Gastroesophageal sphincter (tissue), 4 donors: ENCODE results near the gene KRTAP22-1. TPM values are rescaled to one million over a fixed set of nuclear protein-coding genes. Genes with fewer than 3 reads are reported as not detected.

ENCODE experiments used
- ATAC-seq: fragments of 150-250 bp; one replicate; pipeline ENCODE4 v1.9.1; 2016; ENCODE audit warnings: mild to moderate bottlenecking, moderate library complexity
- H3K27ac ChIP-seq, 4 donors: fragments of 200-600 bp; sonication (generic) in 3 of 4; 1 replicate in 3 of 4; 2 replicates in 1 of 4; pipeline ENCODE4 v1.5.1; 2016 to 2019
- H3K27me3 ChIP-seq: fragments of 200-600 bp; sonication (generic); one replicate; pipeline ENCODE4 v1.5.1; 2019
- H3K36me3 ChIP-seq, 2 donors: fragments of 200-600 bp; sonication (generic); one replicate each; pipeline ENCODE4 v1.5.1; 2019; ENCODE audit warnings: control low read depth in 1 of 2
- H3K4me1 ChIP-seq, 3 donors: fragments of 200-600 bp; sonication (generic); 1 replicate in 2 of 3; 2 replicates in 1 of 3; pipeline ENCODE4 v1.5.1; 2016 to 2019; ENCODE audit warnings: control low read depth in 2 of 3
- H3K4me3 ChIP-seq, 2 donors: fragments of 200-600 bp; sonication (generic); one replicate each; pipeline ENCODE4 v1.5.1; 2019; ENCODE audit warnings: mild to moderate bottlenecking in 1 of 2, moderate library complexity in 1 of 2
- H3K9me3 ChIP-seq, 3 donors: fragments of 200-600 bp; sonication (generic); one replicate each; pipeline ENCODE4 v1.5.1; 2017 to 2019; ENCODE audit warnings: control low read depth in 2 of 3
- CTCF ChIP-seq, 4 experiments: fragments of 200-600 bp in 2 of 4; fragments of 450-650 bp in 2 of 4; sonication (generic) in 1 of 4; IDR thresholded peaks; one replicate each; pipeline ENCODE4 v1.5.1; 2017 to 2019; ENCODE audit warnings: antibody characterized with exemption in 4 of 4, mild to moderate bottlenecking in 2 of 4, moderate library complexity in 2 of 4
- EP300 ChIP-seq: sonication (generic); formaldehyde crosslinking; IDR thresholded peaks from one replicate; pipeline ENCODE4 v1.6.1; 2017; ENCODE audit warnings: antibody characterized with exemption, mild to moderate bottlenecking
- POLR2A ChIP-seq, 2 donors: fragments of 450-650 bp; IDR thresholded peaks; one replicate each; pipeline ENCODE4 v1.6.1; 2017; ENCODE audit warnings: antibody characterized with exemption in 2 of 2, mild to moderate bottlenecking in 2 of 2, moderate library complexity in 1 of 2
- POLR2AphosphoS5 ChIP-seq: sonication (generic); formaldehyde crosslinking; IDR thresholded peaks from one replicate; pipeline ENCODE4 v1.6.1; 2017; ENCODE audit warnings: antibody characterized with exemption
- WGBS, 2 donors: methylation state at CpG; one replicate each; pipeline ENCODE4 v1.1.5; 2018; ENCODE audit warnings: low coverage in 1 of 2; 5-methylcytosine and 5-hydroxymethylcytosine counted together
- total RNA-seq, 4 donors: library from RNA; depleted of rRNA; stranded (reverse); fragments of >200 nt; gene quantifications; one replicate each; pipeline ENCODE4 v1.1.0, GENCODE V29; 2016

The KRTAP22-1 gene
- total RNA-seq, 4 donors from 2014 or later: not detected

DNA sequence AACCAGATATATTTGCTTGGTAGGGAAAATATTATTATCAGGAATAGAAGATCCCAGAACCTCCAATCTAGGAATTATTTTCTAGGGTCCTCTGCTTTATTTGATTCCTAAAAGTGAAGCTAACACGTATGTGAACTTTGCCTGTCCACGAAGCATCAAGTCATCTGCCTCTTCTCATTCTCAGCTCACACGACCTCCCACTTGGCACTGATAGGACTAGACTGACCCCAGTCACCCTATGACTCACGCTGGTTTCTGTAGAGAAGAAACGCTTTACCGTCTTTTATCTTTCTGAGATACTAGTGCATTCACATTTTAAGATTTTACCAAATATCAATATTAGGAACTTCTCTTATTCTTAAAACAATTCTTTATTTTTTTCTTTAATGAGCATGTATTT lies 37.8 kb upstream of the KRTAP22-1 start:
- 38 to 46% methylated on average over 5 to 6 of the region's 6 CpGs for WGBS, 2 donors
- Histone ChIP-seq H3K4me3 (no peak overlapping the region), H3K9me3 (no peaks in the 10 kb centered on the region), H3K4me1 (no peaks in the 10 kb centered on the region), H3K36me3 (no peaks in the 10 kb centered on the region), H3K27ac (no peak overlapping the region), H3K27me3 (no peaks in the 10 kb centered on the region)
- no peak for TF ChIP-seq POLR2AphosphoS5
- TF ChIP-seq POLR2A (IDR thresholded peaks at IDR 0.05): no peak
- no peak for TF ChIP-seq EP300
- no peak for TF ChIP-seq CTCF (IDR thresholded peaks at IDR 0.05)
- ATAC-seq: no peak

DNA sequence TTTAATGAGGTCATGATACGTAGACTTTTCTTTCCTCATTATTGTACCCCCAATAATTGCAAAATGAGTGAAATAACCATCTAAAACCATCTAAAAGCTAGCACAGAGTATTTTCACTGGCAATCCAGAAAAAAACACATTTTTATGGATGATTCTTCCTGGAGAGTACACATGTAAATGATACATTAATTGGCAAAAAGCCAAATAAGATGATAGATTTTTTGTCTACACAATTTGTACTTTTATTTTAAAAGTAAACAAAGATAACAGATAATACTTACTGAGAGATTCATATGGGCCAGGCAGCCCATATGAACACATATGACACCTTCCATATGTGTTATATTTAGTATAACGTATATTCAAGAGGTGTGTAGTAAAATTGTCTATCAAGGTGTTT lies 37.3 kb upstream of the KRTAP22-1 start:
- ATAC-seq: no peak
- 63 to 83% methylated on average over 2 of the region's 2 CpGs for WGBS, 2 donors
- TF ChIP-seq CTCF (IDR thresholded peaks at IDR 0.05) (no peak), EP300 (no peak), POLR2A (IDR thresholded peaks at IDR 0.05) (no peak), POLR2AphosphoS5 (no peak)
- Histone ChIP-seq H3K27ac (no peak overlapping the region), H3K4me1 (no peaks in the 10 kb centered on the region), H3K36me3 (no peaks in the 10 kb centered on the region), H3K4me3 (no peak overlapping the region), H3K9me3 (no peaks in the 10 kb centered on the region), H3K27me3 (no peaks in the 10 kb centered on the region)

DNA sequence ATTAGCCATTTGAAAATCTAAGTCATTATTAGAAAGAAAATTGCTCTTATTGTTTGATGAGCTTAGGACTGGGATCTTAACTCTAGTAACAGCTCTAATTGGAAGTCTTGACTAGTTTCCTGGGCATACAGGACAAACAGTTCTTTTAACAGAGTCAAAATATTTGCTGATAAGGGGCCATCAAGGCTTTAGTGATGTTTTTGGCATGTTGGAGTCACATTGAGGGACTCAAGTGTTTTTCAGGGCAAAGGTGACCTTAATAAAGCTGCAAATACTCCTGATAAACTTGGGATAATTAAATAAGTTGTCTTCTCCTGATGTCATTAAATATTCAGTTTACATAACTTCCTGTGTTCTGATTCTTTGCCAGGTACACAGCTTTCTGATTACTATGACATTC lies 33.3 kb upstream of the KRTAP22-1 start:
- no peak overlapping the region for H3K4me3 ChIP-seq
- no peaks in the 10 kb centered on the region for H3K9me3 ChIP-seq
- TF ChIP-seq CTCF (IDR thresholded peaks at IDR 0.05) (no peak), EP300 (no peak), POLR2A (IDR thresholded peaks at IDR 0.05) (no peak), POLR2AphosphoS5 (no peak)
- H3K27me3 ChIP-seq: no peaks in the 10 kb centered on the region
- H3K4me1 ChIP-seq: no peaks in the 10 kb centered on the region
- no peak overlapping the region for H3K27ac ChIP-seq
- no peaks in the 10 kb centered on the region for H3K36me3 ChIP-seq
- ATAC-seq: no peak

GRCh38 chr21:30577766-30578165 lies 23.1 kb upstream of the KRTAP22-1 start:
- Histone ChIP-seq H3K27ac (no peak overlapping the region), H3K4me1 (no peaks in the 10 kb centered on the region), H3K27me3 (no peaks in the 10 kb centered on the region), H3K9me3 (no peaks in the 10 kb centered on the region), H3K36me3 (no peaks in the 10 kb centered on the region), H3K4me3 (no peak overlapping the region)
- no peak for ATAC-seq
- TF ChIP-seq POLR2AphosphoS5 (no peak), CTCF (IDR thresholded peaks at IDR 0.05) (no peak), EP300 (no peak), POLR2A (IDR thresholded peaks at IDR 0.05) (no peak)

DNA sequence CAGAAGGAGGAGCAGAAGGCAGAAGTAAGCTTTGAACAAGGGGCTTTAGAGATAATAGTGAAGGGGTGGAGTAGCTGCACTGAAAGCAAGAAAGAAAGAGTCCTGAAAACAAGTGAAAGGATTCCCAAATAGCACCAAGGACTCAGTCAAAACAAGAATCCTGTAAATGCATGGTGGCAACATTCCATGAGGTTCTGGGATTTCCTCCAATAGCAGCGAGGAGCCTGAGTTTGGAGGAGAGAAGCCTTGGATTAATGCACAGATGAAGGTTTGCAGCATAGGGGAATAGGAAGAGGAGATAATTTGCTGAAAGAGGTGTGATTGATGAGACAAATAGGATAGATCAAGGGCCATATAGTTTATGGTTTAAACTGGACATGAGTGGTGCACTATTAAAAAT lies 21.5 kb upstream of the KRTAP22-1 start:
- Histone ChIP-seq H3K27me3 (no peaks in the 10 kb centered on the region), H3K27ac (no peak overlapping the region), H3K4me1 (no peaks in the 10 kb centered on the region), H3K4me3 (no peak overlapping the region), H3K9me3 (no peaks in the 10 kb centered on the region), H3K36me3 (no peaks in the 10 kb centered on the region)
- no peak for ATAC-seq
- WGBS, 2 donors: 15 to 33% methylated on average over 1 of the region's 1 CpG
- TF ChIP-seq POLR2AphosphoS5: no peak
- no peak for TF ChIP-seq EP300
- no peak for TF ChIP-seq POLR2A (IDR thresholded peaks at IDR 0.05)
- no peak for TF ChIP-seq CTCF (IDR thresholded peaks at IDR 0.05)
